ENCODE data around the gene NKAPL.

DNA sequence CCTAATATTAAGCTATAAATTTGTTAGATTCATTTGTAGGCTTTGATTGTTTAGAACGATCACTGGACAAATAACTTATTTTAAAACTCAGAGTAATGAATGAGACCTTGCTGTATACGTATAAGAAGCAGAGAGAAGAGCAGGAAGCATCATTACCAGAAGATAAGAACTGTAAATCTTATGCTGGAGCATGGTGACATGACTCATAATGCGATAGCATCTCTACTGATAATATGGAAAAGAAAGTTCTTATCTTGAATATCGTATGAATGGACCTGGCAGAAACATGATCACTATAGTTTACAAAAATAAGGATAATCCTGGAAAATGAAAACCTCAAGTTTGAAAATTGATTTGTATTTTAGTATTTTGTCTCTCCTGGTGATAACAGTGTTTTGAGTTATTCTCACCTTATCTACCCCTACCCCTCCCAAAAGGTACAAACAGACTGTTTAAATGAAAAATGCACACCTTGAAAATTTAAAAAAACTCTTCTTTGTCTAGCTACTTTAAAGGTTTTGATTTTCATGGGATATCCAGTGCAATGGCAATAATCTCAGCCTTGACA, 5.8 kb downstream of the NKAPL start:
- TF ChIP-seq CTCF (optimal IDR thresholded peaks at IDR 0.05 in 1 of 3, IDR thresholded peaks at IDR 0.05 in 1 of 3, conservative IDR thresholded peaks at IDR 0.05 in 1 of 3; ENCODE audit: extremely low read depth in 1 of 3, insufficient read depth in 2 of 3, low read length in 3 of 3) = no peak
- TF ChIP-seq EZH2 (IDR thresholded peaks at IDR 0.05; ENCODE audit: low read length) = no peak
